Heart left ventricle (tissue), 13 donors: Measurements from ENCODE around the gene ZNF662.

Source experiments
- CTCF ChIP-seq, 12 donors: fragments of 200-600 bp; sonication (generic) in 4 of 12; IDR thresholded peaks; one replicate each; pipeline versions ENCODE4 v1.5.0 to v1.8.0; 2018 to 2022; ENCODE audit warnings: antibody characterized with exemption in 12 of 12, mild to moderate bottlenecking in 5 of 12
- POLR2A ChIP-seq, 2 donors: fragments of 450-650 bp; IDR thresholded peaks; one replicate each; pipeline ENCODE4 v1.6.1; 2017; ENCODE audit warnings: antibody characterized with exemption in 2 of 2, mild to moderate bottlenecking in 2 of 2, moderate library complexity in 2 of 2
- donor health status: ischemic (EF 13 %, LVEDD 7.1; RV severe dilation, severe dysfunction).
- donor health status: DM: no; HTN: yes; CAD: no.
- donor health status: DM: no; HTN: no; CAD: no.
- donor health status: ischemic (EF 25% LVEDD 6.9; RV normal size, moderate dysfunction).
- donor health status: ischemic (EF 25% LVEDD 5.7; RV mildly dilated, moderate dysfunction).
- donor health status: ischemic (EF 35%, LVEDD 5.7; RV mildly dilated, moderate dysfunction).
- donor health status: nonischemic (EF 11% LVEDD 7.7; RV severe dilation, severe dysfunction).
- donor health status: DM: yes; HTN: yes; CAD: no.
- donor health status: PGD.
- donor health status: ischemic (EF 29% LVEDD 5.4; RV normal size, mild dysfunction).
- donor health status: nonischemic (EF 23%, LVEDD 6.1; RV moderate dilation, normal function).

- TF ChIP-seq CTCF (IDR thresholded peaks at IDR 0.05), result no peak
- no peak for TF ChIP-seq POLR2A (IDR thresholded peaks at IDR 0.05)
Measured at GRCh38 chr3:42875325-42876151, 30.4 kb upstream of the ZNF662 start, which contains the start of gene CYP8B1.
